GM23338 (cell line): ENCODE measurements around the gene SLC66A2. TPM values are rescaled to one million over a fixed set of nuclear protein-coding genes. Genes with fewer than 3 reads are reported as not detected.

Experiments
- ATAC-seq: fragments of 200-7000 bp; cut with Tn5 transposase; 3 replicates; pipeline ENCODE4 v1.9.1; 2020
- DNase-seq: peaks from one replicate; pipeline ENCODE4 v3.0.0-alpha.2; 2015; ENCODE audit warnings: low spot score
- H2AFZ ChIP-seq: fragments of 200-600 bp; sonication (generic); 2 replicates; pipeline ENCODE4 v1.8.0; 2016; ENCODE audit warnings: antibody characterized with exemption, mild to moderate bottlenecking, moderate library complexity
- H3F3A ChIP-seq: fragments of 200-600 bp; sonication (generic); replicated peaks from 2 replicates; pipeline ENCODE4 v1.8.0; 2017; ENCODE audit warnings: antibody characterized with exemption, mixed run types, low read depth
- H3K27ac ChIP-seq: fragments of 200-600 bp; sonication (generic); 2 replicates; pipeline ENCODE4 v1.6.1; 2016; ENCODE audit warnings: low read depth
- H3K27me3 ChIP-seq: fragments of 200-600 bp; sonication (generic); 2 replicates; pipeline ENCODE4 v1.8.0; 2016; ENCODE audit warnings: mild to moderate bottlenecking, mixed run types, moderate library complexity; ENCODE audit not compliant: insufficient read depth
- H3K36me3 ChIP-seq: fragments of 200-600 bp; sonication (generic); 2 replicates; pipeline ENCODE4 v1.8.0; 2016; ENCODE audit warnings: mild to moderate bottlenecking; ENCODE audit not compliant: insufficient read depth
- H3K4me1 ChIP-seq: fragments of 200-600 bp; sonication (generic); 2 replicates; pipeline ENCODE4 v1.8.0; 2016; ENCODE audit warnings: mild to moderate bottlenecking, moderate library complexity; ENCODE audit not compliant: insufficient read depth
- H3K4me2 ChIP-seq: fragments of 200-600 bp; sonication (generic); 2 replicates; pipeline ENCODE4 v1.7.1; 2017; ENCODE audit warnings: mixed run types
- H3K4me3 ChIP-seq: fragments of 200-600 bp; sonication (generic); 2 replicates; pipeline ENCODE4 v1.6.1; 2016; ENCODE audit warnings: mixed run types
- H3K79me2 ChIP-seq: fragments of 200-600 bp; sonication (generic); replicated peaks from 2 replicates; pipeline ENCODE4 v1.8.0; 2017; ENCODE audit warnings: mild to moderate bottlenecking; ENCODE audit not compliant: insufficient read depth
- H3K9me2 ChIP-seq: fragments of 200-600 bp; sonication (generic); 2 replicates; pipeline ENCODE4 v1.8.0; 2017; ENCODE audit not compliant: insufficient read depth
- H4K20me1 ChIP-seq: fragments of 200-600 bp; sonication (generic); replicated peaks from 2 replicates; pipeline ENCODE4 v1.8.0; 2017; ENCODE audit warnings: mild to moderate bottlenecking; ENCODE audit not compliant: insufficient read depth
- H3K27ac Mint-ChIP-seq: 2 replicates; pipeline ENCODE4 v1.8.0; 2020; ENCODE audit warnings: inconsistent platforms, mild to moderate bottlenecking, moderate library complexity, mixed read lengths
- H3K27me3 Mint-ChIP-seq: 3 replicates; pipeline ENCODE4 v1.8.0; 2022; ENCODE audit warnings: low read depth, mild to moderate bottlenecking, moderate library complexity, mixed read lengths, inconsistent platforms; ENCODE audit not compliant: insufficient read depth, poor library complexity
- H3K36me3 Mint-ChIP-seq: 3 replicates; pipeline ENCODE4 v1.8.0; 2021; ENCODE audit warnings: low read depth, mild to moderate bottlenecking, inconsistent platforms, moderate library complexity, mixed read lengths
- H3K4me1 Mint-ChIP-seq: 3 replicates; pipeline ENCODE4 v1.8.0; 2020; ENCODE audit warnings: mild to moderate bottlenecking, inconsistent platforms, mixed read lengths
- H3K4me3 Mint-ChIP-seq: 3 replicates; pipeline ENCODE4 v1.8.0; 2021; ENCODE audit warnings: moderate library complexity, mild to moderate bottlenecking, inconsistent platforms, mixed read lengths
- H3K9me3 Mint-ChIP-seq: 3 replicates; pipeline ENCODE4 v1.8.0; 2020; ENCODE audit warnings: moderate library complexity, mild to moderate bottlenecking, inconsistent platforms, mixed read lengths
- CREB1 ChIP-seq: fragments of 250-450 bp; sonication (Bioruptor Pico); IDR thresholded peaks from 2 replicates; pipeline ENCODE4 v1.5.0; 2020; ENCODE audit warnings: low read depth, mild to moderate bottlenecking, moderate library complexity
- EZH2 ChIP-seq: fragments of 200-600 bp; sonication (generic); IDR thresholded peaks from one replicate; pipeline ENCODE4 v1.8.0; 2017; ENCODE audit warnings: antibody characterized with exemption, mild to moderate bottlenecking, low read depth; ENCODE audit not compliant: unreplicated experiment
- EZH2phosphoT487 ChIP-seq: fragments of 200-600 bp; sonication (generic); IDR thresholded peaks from one replicate; pipeline ENCODE4 v1.8.1; 2018; ENCODE audit warnings: antibody characterized with exemption; ENCODE audit not compliant: unreplicated experiment
- POLR2AphosphoS5 ChIP-seq: IDR thresholded peaks from 2 replicates; pipeline ENCODE4 v1.6.1; 2016; ENCODE audit warnings: antibody characterized with exemption, low read depth
- ZNF331 ChIP-seq: fragments of 250-450 bp; sonication (Bioruptor Pico); IDR thresholded peaks from 2 replicates; pipeline ENCODE4 v1.5.0; 2020; ENCODE audit warnings: low read depth, mild to moderate bottlenecking, moderate library complexity
- polyA plus RNA-seq: library from polyadenylated mRNA; unstranded; fragments of >200 nt; fragmentation: Nextera tagmentation; extraction: Ambion mirVana; gene quantifications from 2 replicates; pipeline ENCODE4 v1.2.1, GENCODE V29; 2016
- total RNA-seq: library from RNA; depleted of rRNA; stranded (reverse); fragments of >200 nt; shearing (Covaris generic); gene quantifications from 2 replicates; pipeline ENCODE4 v1.2.3, GENCODE V29; 2014
- TF ChIP-seq, protein P1 (sequence below): fragments of 250-450 bp; sonication (Bioruptor Pico); IDR thresholded peaks from 2 replicates; pipeline ENCODE4 v1.5.0; 2020; ENCODE audit warnings: mild to moderate bottlenecking, moderate library complexity
- TF ChIP-seq, protein P2 (sequence below), 2 experiments: fragments of 200-600 bp in 1 of 2; sonication (generic) in 1 of 2; conservative IDR thresholded peaks; 2 replicates each; pipeline versions ENCODE4 v1.5.1 to v1.6.1; 2016 to 2017; ENCODE audit warnings: antibody characterized with exemption in 2 of 2, low read depth in 2 of 2, mild to moderate bottlenecking in 2 of 2, moderate library complexity in 1 of 2
- TF ChIP-seq, protein P3 (sequence below): IDR thresholded peaks from one replicate; pipeline ENCODE4 v1.6.1; 2018; ENCODE audit warnings: antibody characterized with exemption; ENCODE audit not compliant: unreplicated experiment
- TF ChIP-seq, protein P4 (sequence below): IDR thresholded peaks from 2 replicates; pipeline ENCODE4 v1.6.1; 2016; ENCODE audit warnings: antibody characterized with exemption

SLC66A2 gene
- total and polyA plus RNA-seq, 2 experiments from 2014 or later, result 4.0 to 18.1 TPM

DNA sequence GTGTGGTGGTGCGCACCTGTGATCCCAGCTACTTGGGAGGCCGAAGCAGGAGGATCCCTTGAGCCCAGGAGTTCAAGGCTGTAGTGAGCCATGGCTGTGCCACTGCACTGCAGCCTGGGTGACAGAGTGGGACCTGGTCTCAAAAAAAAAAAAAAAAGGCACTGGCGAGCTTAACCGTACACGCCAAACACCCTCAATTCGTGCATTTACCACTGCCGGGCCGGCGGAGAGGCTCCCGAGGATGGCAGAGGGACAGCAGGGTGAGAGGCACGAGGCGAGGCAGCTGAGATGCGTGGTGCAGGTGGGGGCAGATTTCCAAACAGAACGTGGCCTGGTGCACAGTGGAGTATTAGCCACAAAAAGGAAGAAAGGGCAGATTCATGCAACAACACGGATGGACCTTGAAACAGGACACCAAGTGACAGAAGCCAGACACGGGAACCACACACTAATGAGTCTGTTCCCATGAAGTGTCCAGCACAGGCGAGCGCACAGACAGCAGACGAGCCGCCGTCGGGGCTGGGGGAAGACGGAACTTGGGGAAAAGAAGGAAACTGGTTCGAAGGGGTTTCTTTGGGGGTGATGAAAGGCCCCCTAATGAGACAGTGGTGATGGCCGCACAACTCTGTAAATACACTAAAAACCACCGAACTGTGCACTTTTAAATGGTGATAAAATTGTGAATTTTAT lies 27.4 kb downstream of the SLC66A2 start (continued):
- TF ChIP-seq, protein P1, sequence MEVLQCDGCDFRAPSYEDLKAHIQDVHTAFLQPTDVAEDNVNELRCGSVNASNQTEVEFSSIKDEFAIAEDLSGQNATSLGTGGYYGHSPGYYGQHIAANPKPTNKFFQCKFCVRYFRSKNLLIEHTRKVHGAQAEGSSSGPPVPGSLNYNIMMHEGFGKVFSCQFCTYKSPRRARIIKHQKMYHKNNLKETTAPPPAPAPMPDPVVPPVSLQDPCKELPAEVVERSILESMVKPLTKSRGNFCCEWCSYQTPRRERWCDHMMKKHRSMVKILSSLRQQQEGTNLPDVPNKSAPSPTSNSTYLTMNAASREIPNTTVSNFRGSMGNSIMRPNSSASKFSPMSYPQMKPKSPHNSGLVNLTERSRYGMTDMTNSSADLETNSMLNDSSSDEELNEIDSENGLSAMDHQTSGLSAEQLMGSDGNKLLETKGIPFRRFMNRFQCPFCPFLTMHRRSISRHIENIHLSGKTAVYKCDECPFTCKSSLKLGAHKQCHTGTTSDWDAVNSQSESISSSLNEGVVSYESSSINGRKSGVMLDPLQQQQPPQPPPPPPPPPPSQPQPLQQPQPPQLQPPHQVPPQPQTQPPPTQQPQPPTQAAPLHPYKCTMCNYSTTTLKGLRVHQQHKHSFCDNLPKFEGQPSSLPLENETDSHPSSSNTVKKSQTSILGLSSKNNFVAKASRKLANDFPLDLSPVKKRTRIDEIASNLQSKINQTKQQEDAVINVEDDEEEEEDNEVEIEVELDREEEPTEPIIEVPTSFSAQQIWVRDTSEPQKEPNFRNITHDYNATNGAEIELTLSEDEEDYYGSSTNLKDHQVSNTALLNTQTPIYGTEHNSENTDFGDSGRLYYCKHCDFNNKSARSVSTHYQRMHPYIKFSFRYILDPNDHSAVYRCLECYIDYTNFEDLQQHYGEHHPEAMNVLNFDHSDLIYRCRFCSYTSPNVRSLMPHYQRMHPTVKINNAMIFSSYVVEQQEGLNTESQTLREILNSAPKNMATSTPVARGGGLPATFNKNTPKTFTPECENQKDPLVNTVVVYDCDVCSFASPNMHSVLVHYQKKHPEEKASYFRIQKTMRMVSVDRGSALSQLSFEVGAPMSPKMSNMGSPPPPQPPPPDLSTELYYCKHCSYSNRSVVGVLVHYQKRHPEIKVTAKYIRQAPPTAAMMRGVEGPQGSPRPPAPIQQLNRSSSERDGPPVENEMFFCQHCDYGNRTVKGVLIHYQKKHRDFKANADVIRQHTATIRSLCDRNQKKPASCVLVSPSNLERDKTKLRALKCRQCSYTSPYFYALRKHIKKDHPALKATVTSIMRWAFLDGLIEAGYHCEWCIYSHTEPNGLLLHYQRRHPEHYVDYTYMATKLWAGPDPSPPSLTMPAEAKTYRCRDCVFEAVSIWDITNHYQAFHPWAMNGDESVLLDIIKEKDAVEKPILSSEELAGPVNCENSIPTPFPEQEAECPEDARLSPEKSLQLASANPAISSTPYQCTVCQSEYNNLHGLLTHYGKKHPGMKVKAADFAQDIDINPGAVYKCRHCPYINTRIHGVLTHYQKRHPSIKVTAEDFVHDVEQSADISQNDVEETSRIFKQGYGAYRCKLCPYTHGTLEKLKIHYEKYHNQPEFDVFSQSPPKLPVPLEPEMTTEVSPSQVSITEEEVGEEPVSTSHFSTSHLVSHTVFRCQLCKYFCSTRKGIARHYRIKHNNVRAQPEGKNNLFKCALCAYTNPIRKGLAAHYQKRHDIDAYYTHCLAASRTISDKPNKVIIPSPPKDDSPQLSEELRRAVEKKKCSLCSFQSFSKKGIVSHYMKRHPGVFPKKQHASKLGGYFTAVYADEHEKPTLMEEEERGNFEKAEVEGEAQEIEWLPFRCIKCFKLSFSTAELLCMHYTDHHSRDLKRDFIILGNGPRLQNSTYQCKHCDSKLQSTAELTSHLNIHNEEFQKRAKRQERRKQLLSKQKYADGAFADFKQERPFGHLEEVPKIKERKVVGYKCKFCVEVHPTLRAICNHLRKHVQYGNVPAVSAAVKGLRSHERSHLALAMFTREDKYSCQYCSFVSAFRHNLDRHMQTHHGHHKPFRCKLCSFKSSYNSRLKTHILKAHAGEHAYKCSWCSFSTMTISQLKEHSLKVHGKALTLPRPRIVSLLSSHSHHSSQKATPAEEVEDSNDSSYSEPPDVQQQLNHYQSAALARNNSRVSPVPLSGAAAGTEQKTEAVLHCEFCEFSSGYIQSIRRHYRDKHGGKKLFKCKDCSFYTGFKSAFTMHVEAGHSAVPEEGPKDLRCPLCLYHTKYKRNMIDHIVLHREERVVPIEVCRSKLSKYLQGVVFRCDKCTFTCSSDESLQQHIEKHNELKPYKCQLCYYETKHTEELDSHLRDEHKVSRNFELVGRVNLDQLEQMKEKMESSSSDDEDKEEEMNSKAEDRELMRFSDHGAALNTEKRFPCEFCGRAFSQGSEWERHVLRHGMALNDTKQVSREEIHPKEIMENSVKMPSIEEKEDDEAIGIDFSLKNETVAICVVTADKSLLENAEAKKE (CRISPR knock-in tag), result no peak
- TF ChIP-seq, protein P2, sequence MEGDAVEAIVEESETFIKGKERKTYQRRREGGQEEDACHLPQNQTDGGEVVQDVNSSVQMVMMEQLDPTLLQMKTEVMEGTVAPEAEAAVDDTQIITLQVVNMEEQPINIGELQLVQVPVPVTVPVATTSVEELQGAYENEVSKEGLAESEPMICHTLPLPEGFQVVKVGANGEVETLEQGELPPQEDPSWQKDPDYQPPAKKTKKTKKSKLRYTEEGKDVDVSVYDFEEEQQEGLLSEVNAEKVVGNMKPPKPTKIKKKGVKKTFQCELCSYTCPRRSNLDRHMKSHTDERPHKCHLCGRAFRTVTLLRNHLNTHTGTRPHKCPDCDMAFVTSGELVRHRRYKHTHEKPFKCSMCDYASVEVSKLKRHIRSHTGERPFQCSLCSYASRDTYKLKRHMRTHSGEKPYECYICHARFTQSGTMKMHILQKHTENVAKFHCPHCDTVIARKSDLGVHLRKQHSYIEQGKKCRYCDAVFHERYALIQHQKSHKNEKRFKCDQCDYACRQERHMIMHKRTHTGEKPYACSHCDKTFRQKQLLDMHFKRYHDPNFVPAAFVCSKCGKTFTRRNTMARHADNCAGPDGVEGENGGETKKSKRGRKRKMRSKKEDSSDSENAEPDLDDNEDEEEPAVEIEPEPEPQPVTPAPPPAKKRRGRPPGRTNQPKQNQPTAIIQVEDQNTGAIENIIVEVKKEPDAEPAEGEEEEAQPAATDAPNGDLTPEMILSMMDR (conservative IDR thresholded peaks at IDR 0.05; ENCODE audit: low read depth in 2 of 2), result no peak
- TF ChIP-seq EZH2phosphoT487 (no peak), CREB1 (CRISPR knock-in tag) (no peak)

DNA sequence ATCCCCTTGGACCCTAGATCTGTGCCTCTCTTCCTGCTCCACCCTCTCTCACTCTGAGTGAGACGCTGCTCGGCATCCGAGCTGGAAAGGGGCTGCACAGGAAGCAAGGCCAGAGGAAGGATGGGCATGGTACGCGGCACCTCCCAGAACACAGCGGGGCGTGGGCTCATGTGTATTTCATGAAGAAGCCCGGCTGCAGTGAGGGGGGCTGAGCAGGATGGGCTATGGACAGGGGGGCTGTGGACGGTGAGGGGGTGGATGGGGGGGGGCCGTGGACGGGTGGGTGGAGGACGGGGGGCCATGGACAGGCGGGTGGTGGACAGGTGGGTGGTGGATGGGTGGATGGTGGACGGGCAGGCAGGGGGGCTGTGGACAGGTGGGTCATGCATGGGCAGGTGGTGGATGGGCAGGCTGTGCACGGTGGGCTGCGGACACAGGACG lies 28.5 kb downstream of the SLC66A2 start:
- no peak overlapping the region for H3K27ac Mint-ChIP-seq
- Histone ChIP-seq H3K36me3 (no peaks in the 10 kb centered on the region), H3K4me2 (no peak overlapping the region), H3K79me2 (no peaks in the 10 kb centered on the region), H3F3A (no peaks in the 10 kb centered on the region), H3K27me3 (no peaks in the 10 kb centered on the region), H3K27ac (no peak overlapping the region), H2AFZ (no peak overlapping the region), H3K4me1 (no peaks in the 10 kb centered on the region), H3K4me3 (no peak overlapping the region), H3K9me2 (no peaks in the 10 kb centered on the region), H4K20me1 (no peaks in the 10 kb centered on the region)
- DNase-seq (no peak), ATAC-seq (no peak)
- peaks cover 7% of the 10 kb centered on the region for H3K27me3 Mint-ChIP-seq
- peaks cover 6% of the 10 kb centered on the region for H3K9me3 Mint-ChIP-seq
- peaks cover 13% of the 10 kb centered on the region for H3K4me1 Mint-ChIP-seq
- H3K4me3 Mint-ChIP-seq, result no peak overlapping the region
- peaks cover 4% of the 10 kb centered on the region; the same call in 2 of the 3 replicates for H3K36me3 Mint-ChIP-seq
- TF ChIP-seq ZNF331 (CRISPR knock-in tag) (no peak), POLR2AphosphoS5 (no peak), EZH2 (no peak), EZH2phosphoT487 (no peak)
- TF ChIP-seq, protein P3, sequence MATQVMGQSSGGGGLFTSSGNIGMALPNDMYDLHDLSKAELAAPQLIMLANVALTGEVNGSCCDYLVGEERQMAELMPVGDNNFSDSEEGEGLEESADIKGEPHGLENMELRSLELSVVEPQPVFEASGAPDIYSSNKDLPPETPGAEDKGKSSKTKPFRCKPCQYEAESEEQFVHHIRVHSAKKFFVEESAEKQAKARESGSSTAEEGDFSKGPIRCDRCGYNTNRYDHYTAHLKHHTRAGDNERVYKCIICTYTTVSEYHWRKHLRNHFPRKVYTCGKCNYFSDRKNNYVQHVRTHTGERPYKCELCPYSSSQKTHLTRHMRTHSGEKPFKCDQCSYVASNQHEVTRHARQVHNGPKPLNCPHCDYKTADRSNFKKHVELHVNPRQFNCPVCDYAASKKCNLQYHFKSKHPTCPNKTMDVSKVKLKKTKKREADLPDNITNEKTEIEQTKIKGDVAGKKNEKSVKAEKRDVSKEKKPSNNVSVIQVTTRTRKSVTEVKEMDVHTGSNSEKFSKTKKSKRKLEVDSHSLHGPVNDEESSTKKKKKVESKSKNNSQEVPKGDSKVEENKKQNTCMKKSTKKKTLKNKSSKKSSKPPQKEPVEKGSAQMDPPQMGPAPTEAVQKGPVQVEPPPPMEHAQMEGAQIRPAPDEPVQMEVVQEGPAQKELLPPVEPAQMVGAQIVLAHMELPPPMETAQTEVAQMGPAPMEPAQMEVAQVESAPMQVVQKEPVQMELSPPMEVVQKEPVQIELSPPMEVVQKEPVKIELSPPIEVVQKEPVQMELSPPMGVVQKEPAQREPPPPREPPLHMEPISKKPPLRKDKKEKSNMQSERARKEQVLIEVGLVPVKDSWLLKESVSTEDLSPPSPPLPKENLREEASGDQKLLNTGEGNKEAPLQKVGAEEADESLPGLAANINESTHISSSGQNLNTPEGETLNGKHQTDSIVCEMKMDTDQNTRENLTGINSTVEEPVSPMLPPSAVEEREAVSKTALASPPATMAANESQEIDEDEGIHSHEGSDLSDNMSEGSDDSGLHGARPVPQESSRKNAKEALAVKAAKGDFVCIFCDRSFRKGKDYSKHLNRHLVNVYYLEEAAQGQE, result no peak
- TF ChIP-seq, protein P4, sequence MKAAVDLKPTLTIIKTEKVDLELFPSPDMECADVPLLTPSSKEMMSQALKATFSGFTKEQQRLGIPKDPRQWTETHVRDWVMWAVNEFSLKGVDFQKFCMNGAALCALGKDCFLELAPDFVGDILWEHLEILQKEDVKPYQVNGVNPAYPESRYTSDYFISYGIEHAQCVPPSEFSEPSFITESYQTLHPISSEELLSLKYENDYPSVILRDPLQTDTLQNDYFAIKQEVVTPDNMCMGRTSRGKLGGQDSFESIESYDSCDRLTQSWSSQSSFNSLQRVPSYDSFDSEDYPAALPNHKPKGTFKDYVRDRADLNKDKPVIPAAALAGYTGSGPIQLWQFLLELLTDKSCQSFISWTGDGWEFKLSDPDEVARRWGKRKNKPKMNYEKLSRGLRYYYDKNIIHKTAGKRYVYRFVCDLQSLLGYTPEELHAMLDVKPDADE, result no peak
